Measurements from ENCODE around the gene TPRA1. TPM values are rescaled to one million over a fixed set of nuclear protein-coding genes. Genes with fewer than 3 reads are reported as not detected.

TPRA1 gene
- total RNA-seq, 2 experiments from 2014 or later = 7.5 to 7.8 TPM

GRCh38 chr3:127529346-127530188, 61.0 kb downstream of the TPRA1 start:
- no peak overlapping the region for H3K4me3 ChIP-seq (ENCODE audit: low read length)
- POLR2A ChIA-PET = no interaction called here

GRCh38 chr3:127525373-127525772, 65.2 kb downstream of the TPRA1 start:
- H3K4me3 Mint-ChIP-seq = no peak overlapping the region
- Histone ChIP-seq H3K36me3 (ENCODE audit: insufficient read depth, low read length) (no peaks in the 10 kb centered on the region), H3K27ac (ENCODE audit: low read depth in 1 of 2, low read length in 2 of 2) (no peak overlapping the region), H3K9me3 (ENCODE audit: control insufficient read depth in 1 of 2, insufficient read depth in 1 of 2, low read length in 2 of 2) (no peaks in the 10 kb centered on the region), H3K4me1 (ENCODE audit: insufficient read depth, low read length) (no peaks in the 10 kb centered on the region), H3K4me3 (ENCODE audit: low read length) (no peak overlapping the region), H3K27me3 (ENCODE audit: control insufficient read depth in 1 of 2, insufficient read depth in 2 of 2, low read length in 2 of 2) (peaks cover 3 to 6% of the 10 kb centered on the region in 2 experiments)
- H3K4me1 Mint-ChIP-seq (ENCODE audit: low read depth) = no peaks in the 10 kb centered on the region
- H3K27ac Mint-ChIP-seq = no peak overlapping the region
- no peaks in the 10 kb centered on the region for H3K36me3 Mint-ChIP-seq (ENCODE audit: low read depth)
- H3K9me3 Mint-ChIP-seq = peaks cover 2% of the 10 kb centered on the region
- ChIA-PET POLR2A (no interaction called here), CTCF (no interaction called here)
- ATAC-seq (ENCODE audit: poor library complexity) = no peak
- intact Hi-C loops (cut with DNase I, micrococcal nuclease) = no loop called here
- no peak for DNase-seq
- TF ChIP-seq, protein P1, sequence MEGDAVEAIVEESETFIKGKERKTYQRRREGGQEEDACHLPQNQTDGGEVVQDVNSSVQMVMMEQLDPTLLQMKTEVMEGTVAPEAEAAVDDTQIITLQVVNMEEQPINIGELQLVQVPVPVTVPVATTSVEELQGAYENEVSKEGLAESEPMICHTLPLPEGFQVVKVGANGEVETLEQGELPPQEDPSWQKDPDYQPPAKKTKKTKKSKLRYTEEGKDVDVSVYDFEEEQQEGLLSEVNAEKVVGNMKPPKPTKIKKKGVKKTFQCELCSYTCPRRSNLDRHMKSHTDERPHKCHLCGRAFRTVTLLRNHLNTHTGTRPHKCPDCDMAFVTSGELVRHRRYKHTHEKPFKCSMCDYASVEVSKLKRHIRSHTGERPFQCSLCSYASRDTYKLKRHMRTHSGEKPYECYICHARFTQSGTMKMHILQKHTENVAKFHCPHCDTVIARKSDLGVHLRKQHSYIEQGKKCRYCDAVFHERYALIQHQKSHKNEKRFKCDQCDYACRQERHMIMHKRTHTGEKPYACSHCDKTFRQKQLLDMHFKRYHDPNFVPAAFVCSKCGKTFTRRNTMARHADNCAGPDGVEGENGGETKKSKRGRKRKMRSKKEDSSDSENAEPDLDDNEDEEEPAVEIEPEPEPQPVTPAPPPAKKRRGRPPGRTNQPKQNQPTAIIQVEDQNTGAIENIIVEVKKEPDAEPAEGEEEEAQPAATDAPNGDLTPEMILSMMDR (IDR thresholded peaks at IDR 0.05) = no peak
- H3K27me3 Mint-ChIP-seq = peaks cover 28% of the 10 kb centered on the region

More at GRCh38 chr3:127529346-127530188, 61.0 kb downstream of the TPRA1 start:
- DNase-seq (no peak), ATAC-seq (ENCODE audit: poor library complexity) (no peak)
- Histone ChIP-seq H3K27ac (ENCODE audit: low read depth in 1 of 2, low read length in 2 of 2) (no peak overlapping the region), H3K27me3 (ENCODE audit: control insufficient read depth in 1 of 2, insufficient read depth in 2 of 2, low read length in 2 of 2) (peaks cover 3 to 5% of the 10 kb centered on the region in 2 experiments), H3K9me3 (ENCODE audit: control insufficient read depth in 1 of 2, insufficient read depth in 1 of 2, low read length in 2 of 2) (no peaks in the 10 kb centered on the region), H3K36me3 (ENCODE audit: insufficient read depth, low read length) (no peaks in the 10 kb centered on the region), H3K4me1 (ENCODE audit: insufficient read depth, low read length) (no peaks in the 10 kb centered on the region)
- Mint-ChIP-seq H3K4me3 (no peak overlapping the region), H3K27me3 (peaks cover 28% of the 10 kb centered on the region), H3K36me3 (ENCODE audit: low read depth) (no peaks in the 10 kb centered on the region), H3K9me3 (no peaks in the 10 kb centered on the region), H3K4me1 (ENCODE audit: low read depth) (no peaks in the 10 kb centered on the region), H3K27ac (no peak overlapping the region)
- TF ChIP-seq, protein P1 (IDR thresholded peaks at IDR 0.05) = no peak
- CTCF ChIA-PET = no interaction called here
- intact Hi-C loops (cut with DNase I, micrococcal nuclease) = no loop called here

DNA sequence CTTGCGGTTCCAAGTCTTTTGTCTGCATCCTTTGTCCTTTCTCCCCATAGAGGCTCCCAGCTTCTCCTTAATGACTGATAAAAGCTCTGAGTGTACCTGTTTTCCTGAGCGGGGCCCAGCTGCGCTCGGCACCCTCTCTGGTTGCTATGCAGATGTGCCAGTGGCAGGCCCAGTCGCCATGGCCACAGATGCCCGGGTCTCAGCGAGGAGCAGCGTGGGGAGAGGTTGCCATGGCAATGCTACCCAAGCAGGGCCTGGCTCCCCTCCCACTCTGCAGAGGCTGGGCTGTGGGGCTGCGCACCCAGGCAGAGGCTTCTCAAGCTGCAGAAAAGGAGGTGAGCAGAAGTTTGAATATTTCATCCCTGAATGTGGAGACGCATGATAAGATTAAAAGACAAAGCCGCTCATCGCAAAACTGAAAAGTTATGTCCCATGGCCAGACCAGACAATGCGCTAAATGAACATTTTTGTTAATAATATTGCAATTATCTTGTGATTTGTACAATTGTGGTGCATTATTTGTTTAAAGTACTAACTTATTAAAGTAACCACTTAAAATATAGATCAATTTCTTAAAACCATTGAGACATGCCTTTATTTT, 66.1 kb downstream of the TPRA1 start:
- H3K9me3 ChIP-seq (ENCODE audit: control insufficient read depth in 1 of 2, insufficient read depth in 1 of 2, low read length in 2 of 2) = no peaks in the 10 kb centered on the region
- intact Hi-C loops (cut with DNase I, micrococcal nuclease) = no loop called here
- DNase-seq = no peak
- Mint-ChIP-seq H3K27me3 (peaks cover 28% of the 10 kb centered on the region), H3K9me3 (peaks cover 2% of the 10 kb centered on the region), H3K4me1 (ENCODE audit: low read depth) (no peaks in the 10 kb centered on the region), H3K27ac (no peak overlapping the region), H3K36me3 (ENCODE audit: low read depth) (no peaks in the 10 kb centered on the region), H3K4me3 (no peak overlapping the region)
- ChIA-PET POLR2A (no interaction called here), CTCF (no interaction called here)
- H3K27ac ChIP-seq (ENCODE audit: low read depth in 1 of 2, low read length in 2 of 2) = no peak overlapping the region
- H3K4me3 ChIP-seq (ENCODE audit: low read length) = no peak overlapping the region
- H3K27me3 ChIP-seq (ENCODE audit: control insufficient read depth in 1 of 2, insufficient read depth in 2 of 2, low read length in 2 of 2) = peaks cover 3 to 6% of the 10 kb centered on the region in 2 experiments
- H3K36me3 ChIP-seq (ENCODE audit: insufficient read depth, low read length) = no peaks in the 10 kb centered on the region
- ATAC-seq (ENCODE audit: poor library complexity) = no peak
- TF ChIP-seq, protein P1 (IDR thresholded peaks at IDR 0.05) = no peak
- no peaks in the 10 kb centered on the region for H3K4me1 ChIP-seq (ENCODE audit: insufficient read depth, low read length)

Small RNAs within 50 kb of the gene (microRNA-seq; reads per million reads assigned to microRNA genes)
- gene MIR6825 (ENCODE audit: borderline microRNAs expressed, borderline replicate concordance) (not detected), gene MIR7976 (ENCODE audit: borderline microRNAs expressed, borderline replicate concordance) (1.8 reads per million)

Other genes with a start within 250 kb of the TPRA1 start
- 10 to 100 TPM; 10.1 to 12.2 TPM for gene MCM2, start 7.7 kb upstream of the TPRA1 start, total RNA-seq
- 1 to 10 TPM; 4.0 to 4.2 TPM for gene PODXL2, start 38.5 kb upstream of the TPRA1 start, total RNA-seq
- gene ABTB1, start 82.2 kb upstream of the TPRA1 start, total RNA-seq = 100 to 1,000 TPM; 116 to 118 TPM
- under 1 TPM; 0.28 to 0.38 TPM for gene MGLL, start 231.8 kb upstream of the TPRA1 start, total RNA-seq

All from CD4-positive, alpha-beta T cell (primary cell).